Heart left ventricle (tissue), 16 donors: ENCODE data around the gene CD101. TPM values are rescaled to one million over a fixed set of nuclear protein-coding genes. Genes with fewer than 3 reads are reported as not detected.

Experiments used
- ATAC-seq, 4 donors: fragments of 200-7000 bp; cut with Tn5 transposase; one replicate each; pipeline ENCODE4 v1.9.1; 2020 to 2022; ENCODE audit warnings: moderate library complexity in 4 of 4, mild to moderate bottlenecking in 3 of 4, moderate number of reproducible peaks in 1 of 4
- DNase-seq, 5 donors: peaks; one replicate each; pipeline ENCODE4 v3.0.0-alpha.2; 2020
- H3K27ac ChIP-seq, 12 donors: fragments of 200-600 bp; sonication (generic) in 4 of 12; one replicate each; pipeline versions ENCODE4 v1.5.0 to v1.8.0; 2016 to 2022; ENCODE audit warnings: mild to moderate bottlenecking in 2 of 12
- H3K27me3 ChIP-seq, 9 donors: fragments of 200-600 bp; sonication (generic) in 2 of 9; one replicate each; pipeline versions ENCODE4 v1.5.1 to v1.8.0; 2016 to 2022; ENCODE audit warnings: mild to moderate bottlenecking in 3 of 9
- H3K36me3 ChIP-seq, 9 donors: fragments of 200-600 bp; sonication (generic) in 2 of 9; one replicate each; pipeline versions ENCODE4 v1.5.0 to v1.8.0; 2018 to 2022; ENCODE audit warnings: mild to moderate bottlenecking in 2 of 9
- H3K4me1 ChIP-seq, 12 donors: fragments of 200-600 bp; sonication (generic) in 4 of 12; one replicate each; pipeline versions ENCODE4 v1.5.0 to v1.8.0; 2016 to 2022; ENCODE audit warnings: mild to moderate bottlenecking in 3 of 12
- H3K4me3 ChIP-seq, 12 donors: fragments of 200-600 bp; sonication (generic) in 4 of 12; one replicate each; pipeline versions ENCODE4 v1.5.0 to v1.8.0; 2017 to 2022; ENCODE audit warnings: mild to moderate bottlenecking in 9 of 12, moderate library complexity in 4 of 12
- H3K9me3 ChIP-seq, 12 donors: fragments of 200-600 bp; sonication (generic) in 4 of 12; one replicate each; pipeline versions ENCODE4 v1.5.0 to v1.8.0; 2016 to 2022; ENCODE audit warnings: mild to moderate bottlenecking in 1 of 12
- CTCF ChIP-seq, 12 donors: fragments of 200-600 bp; sonication (generic) in 4 of 12; IDR thresholded peaks; one replicate each; pipeline versions ENCODE4 v1.5.0 to v1.8.0; 2018 to 2022; ENCODE audit warnings: antibody characterized with exemption in 12 of 12, mild to moderate bottlenecking in 5 of 12
- POLR2A ChIP-seq, 2 donors: fragments of 450-650 bp; IDR thresholded peaks; one replicate each; pipeline ENCODE4 v1.6.1; 2017; ENCODE audit warnings: antibody characterized with exemption in 2 of 2, mild to moderate bottlenecking in 2 of 2, moderate library complexity in 2 of 2
- WGBS, 4 donors: extraction: QIAGEN DNeasy Blood & Tissue Kit in 2 of 4; methylation state at CpG; one replicate each; pipeline versions ENCODE4 v1.1.5 to v1.1.7; 2013 to 2018; 5-methylcytosine and 5-hydroxymethylcytosine counted together
- intact Hi-C, 10 donors: fragments of 100-400 bp; cut with DNase I; formaldehyde crosslinking; loops; one replicate each; pipeline versions ENCODE4 v1.11.1 to v1.14.2; 2022
- polyA plus RNA-seq, 2 donors: library from polyadenylated mRNA; stranded (reverse); fragments of 200-250 nt; gene quantifications; one replicate each; pipeline ENCODE4 v1.2.3, GENCODE V29; 2013
- total RNA-seq, 9 donors: library from RNA; depleted of rRNA in 2 of 9; stranded (reverse); fragments of >200 nt in 2 of 9; fragmentation: NEBNext Ultra II Directional in 3 of 9; extraction: Animal tissue kit (Norgen Biotek cat#: 25700) in 3 of 9; gene quantifications; one replicate each; pipeline versions ENCODE4 v1.1.0 to v1.2.4, GENCODE V29; 2016 to 2023
- donor health status: ischemic (EF 13 %, LVEDD 7.1; RV severe dilation, severe dysfunction).
- donor health status: healthy with polysubstance abuse.
- donor health status: DM: no; HTN: yes; CAD: no.
- donor health status: DM: no; HTN: no; CAD: no.
- donor health status: ischemic (EF 25% LVEDD 6.9; RV normal size, moderate dysfunction).
- donor health status: ischemic (EF 25% LVEDD 5.7; RV mildly dilated, moderate dysfunction).
- donor health status: healthy.
- donor health status: DM: yes; HTN: yes; CAD: no.
- donor health status: ischemic (EF 35%, LVEDD 5.7; RV mildly dilated, moderate dysfunction).
- donor health status: nonischemic (EF 11% LVEDD 7.7; RV severe dilation, severe dysfunction).
- donor health status: DM: yes; HTN: yes; CAD: no.
- donor health status: PGD.
- donor health status: ischemic (EF 29% LVEDD 5.4; RV normal size, mild dysfunction).
- donor health status: nonischemic (EF 23%, LVEDD 6.1; RV moderate dilation, normal function).

Gene CD101
- total and polyA plus RNA-seq, 11 donors = 0.38 to 2.5 (median 0.87) TPM

GRCh38 chr1:116989835-116990234 is 11.7 kb upstream of the CD101 start:
- ATAC-seq (peak in 2 of 4 donors; percentile 1 to 8), DNase-seq (no peak)
- Histone ChIP-seq H3K27me3 (no peaks in the 10 kb centered on the region), H3K9me3 (no peaks in the 10 kb centered on the region), H3K4me3 (no peak overlapping the region), H3K27ac (peak overlapping the region in 10 of 12 donors; percentile 36 to 87 (median 62)), H3K4me1 (peaks cover 0 to 58% (median 20%) of the 10 kb centered on the region in 12 donors), H3K36me3 (peaks cover 0 to 42% (median 6%) of the 10 kb centered on the region in 9 donors)
- intact Hi-C loops = loop anchor here in 3 of 10 donors (5.0 to 10.0 kb wide), 3 partner anchors 45 to 78 kb away; no protein-coding TSS in a partner anchor
- no peak for TF ChIP-seq CTCF (IDR thresholded peaks at IDR 0.05)
- no peak for TF ChIP-seq POLR2A (IDR thresholded peaks at IDR 0.05)
- WGBS, 4 donors = 62 to 76% (median 70%) methylated on average over 5 of the region's 5 CpGs

DNA sequence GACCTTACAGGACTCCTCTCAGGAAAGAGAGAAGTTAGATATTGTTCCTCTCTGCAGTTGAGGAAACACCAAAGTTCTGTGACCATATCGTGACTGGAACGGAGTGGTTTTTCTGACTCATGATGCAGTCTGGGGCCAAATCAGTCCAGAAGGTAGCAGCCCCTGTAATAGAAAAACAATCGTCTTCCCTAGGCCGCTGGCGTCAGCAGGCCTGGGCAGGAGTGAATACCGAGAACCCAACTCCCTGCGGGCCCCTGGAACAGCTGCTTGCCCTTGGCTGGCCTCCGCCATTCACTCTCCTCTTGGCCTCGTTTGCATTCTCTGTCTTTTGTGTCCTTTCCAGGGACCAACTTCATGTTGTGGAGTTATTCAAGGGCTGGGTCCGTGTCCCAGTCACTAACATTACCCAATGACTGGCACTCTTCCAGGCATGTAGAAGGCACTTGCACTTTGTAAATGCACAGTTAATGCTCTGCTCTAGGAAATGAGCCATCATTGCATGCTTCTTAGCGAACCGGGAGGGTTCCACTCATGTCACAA is 10.9 kb upstream of the CD101 start:
- Histone ChIP-seq H3K4me3 (no peak overlapping the region), H3K36me3 (peaks cover 0 to 39% (median 6%) of the 10 kb centered on the region in 9 donors), H3K27ac (peak overlapping the region; percentile 26 to 87 (median 62)), H3K9me3 (no peaks in the 10 kb centered on the region), H3K27me3 (no peaks in the 10 kb centered on the region), H3K4me1 (peaks cover 0 to 58% (median 20%) of the 10 kb centered on the region in 12 donors)
- peak; percentile 79 to 89 (median 84) for DNase-seq
- intact Hi-C loops = no loop called here
- ATAC-seq = peak; percentile 82 to 91 (median 90)
- TF ChIP-seq POLR2A (IDR thresholded peaks at IDR 0.05) (no peak), CTCF (IDR thresholded peaks at IDR 0.05) (no peak)
- 51 to 71% (median 58%) methylated on average over 12 of the region's 12 CpGs for WGBS, 4 donors

DNA sequence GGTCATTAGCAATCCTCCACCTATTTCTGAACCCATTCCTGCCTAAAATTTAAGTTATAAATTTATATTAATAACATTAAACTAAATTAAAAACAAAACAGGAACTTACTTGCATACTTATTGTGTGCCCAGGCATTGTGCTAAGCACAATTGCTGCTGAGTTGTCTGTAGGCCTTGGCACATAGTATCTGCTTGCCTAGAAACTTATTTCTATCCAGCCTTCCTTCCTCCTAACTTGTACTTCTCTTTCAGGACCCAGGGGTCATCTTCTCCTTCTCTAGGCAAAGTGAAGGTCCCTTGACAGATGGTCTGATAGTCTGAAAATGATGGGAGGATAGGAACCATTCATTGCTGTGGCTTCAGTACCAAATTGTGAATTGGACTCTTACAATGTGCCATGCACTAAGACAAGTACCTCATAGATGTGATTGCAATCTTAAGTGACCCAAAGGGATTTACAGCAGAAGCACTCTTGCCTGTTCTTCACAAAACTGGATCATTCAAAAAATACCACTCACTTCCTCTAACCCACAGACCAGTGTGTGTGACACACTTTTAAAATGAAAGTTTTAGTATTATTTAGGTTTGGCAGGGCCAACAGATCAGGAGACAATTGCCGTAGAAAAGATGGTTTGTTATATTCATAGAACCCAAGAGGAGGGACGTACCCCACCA is 10.3 kb upstream of the CD101 start:
- no peak for ATAC-seq
- no peaks in the 10 kb centered on the region for H3K27me3 ChIP-seq
- intact Hi-C loops = no loop called here
- no peak overlapping the region for H3K4me3 ChIP-seq
- WGBS, 4 donors = 43 to 67% (median 58%) methylated on average over 2 of the region's 2 CpGs
- peaks cover 0 to 58% (median 20%) of the 10 kb centered on the region in 12 donors for H3K4me1 ChIP-seq
- TF ChIP-seq POLR2A (IDR thresholded peaks at IDR 0.05) (no peak), CTCF (IDR thresholded peaks at IDR 0.05) (no peak)
- H3K27ac ChIP-seq = peak overlapping the region in 10 of 12 donors; percentile 18 to 87 (median 68)
- DNase-seq = no peak
- no peaks in the 10 kb centered on the region for H3K9me3 ChIP-seq
- peaks cover 0 to 39% (median 6%) of the 10 kb centered on the region in 9 donors for H3K36me3 ChIP-seq

DNA sequence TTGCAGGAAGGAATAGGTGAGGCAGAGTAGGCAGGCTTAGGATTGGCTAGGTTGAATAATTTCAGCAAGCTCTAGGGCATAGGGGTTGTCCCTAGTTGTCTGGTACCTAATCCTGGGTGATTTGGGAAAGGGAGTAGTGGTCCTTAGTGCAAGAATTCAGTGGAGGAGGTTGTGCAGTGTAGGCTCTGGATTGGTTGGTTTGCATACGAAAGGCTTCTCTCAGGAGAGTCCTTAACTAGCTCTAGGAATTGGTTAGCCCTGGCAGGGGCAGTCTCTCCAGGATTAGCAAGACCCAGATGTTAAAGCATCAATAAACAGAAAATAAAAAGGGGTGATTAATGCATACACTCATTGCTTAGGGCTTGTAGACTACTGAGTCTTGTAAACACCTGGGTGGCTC is 9.6 kb upstream of the CD101 start:
- 86 to 96% (median 95%) methylated on average over 1 of the region's 1 CpG for WGBS, 4 donors
- TF ChIP-seq CTCF (IDR thresholded peaks at IDR 0.05) (no peak), POLR2A (IDR thresholded peaks at IDR 0.05) (no peak)
- intact Hi-C loops = no loop called here
- Histone ChIP-seq H3K9me3 (no peaks in the 10 kb centered on the region), H3K27ac (peak overlapping the region in 3 of 12 donors; percentile 67 to 87 (median 78)), H3K4me1 (peaks cover 0 to 58% (median 20%) of the 10 kb centered on the region in 12 donors), H3K4me3 (no peak overlapping the region), H3K27me3 (no peaks in the 10 kb centered on the region), H3K36me3 (peaks cover 0 to 34% (median under 1%) of the 10 kb centered on the region in 9 donors)
- DNase-seq (no peak), ATAC-seq (no peak)
